Upper lobe of left lung (tissue), 4 donors: ENCODE measurements around the gene PTBP3.

Source experiments
- CTCF ChIP-seq, 6 experiments: fragments of 450-650 bp in 4 of 6; fragments of 200-600 bp in 2 of 6; sonication (generic) in 2 of 6; IDR thresholded peaks; one replicate each; pipeline ENCODE4 v1.5.1; 2016 to 2019; ENCODE audit warnings: antibody characterized with exemption in 6 of 6
- POLR2A ChIP-seq, 4 donors: fragments of 450-650 bp; IDR thresholded peaks; one replicate each; pipeline ENCODE4 v1.5.1; 2016 to 2017; ENCODE audit warnings: antibody characterized with exemption in 4 of 4, mild to moderate bottlenecking in 2 of 4

GRCh38 chr9:112285056-112285455 is 48.4 kb downstream of the PTBP3 start:
- TF ChIP-seq POLR2A (IDR thresholded peaks at IDR 0.05) (no peak), CTCF (IDR thresholded peaks at IDR 0.05) (no peak)
